Liver (tissue), 9 donors: ENCODE results near the gene TMEM266. TPM values are rescaled to one million over a fixed set of nuclear protein-coding genes. Genes with fewer than 3 reads are reported as not detected.

ENCODE experiments used
- DNase-seq: peaks from one replicate; pipeline ENCODE4 v3.0.0-alpha.2; 2017; ENCODE audit warnings: low spot score
- H3K27ac ChIP-seq, 2 donors: one replicate each; pipeline ENCODE4 v1.7.0; 2013; ENCODE audit warnings: inconsistent platforms in 2 of 2, low read length in 2 of 2, control low read depth in 1 of 2, low read depth in 1 of 2, mild to moderate bottlenecking in 1 of 2
- H3K27me3 ChIP-seq, 4 donors: one replicate each; pipeline versions ENCODE4 v1.6.1 to v1.7.0; 2013; ENCODE audit warnings: low read length in 3 of 4, inconsistent platforms in 1 of 4, mild to moderate bottlenecking in 1 of 4, moderate library complexity in 1 of 4; ENCODE audit not compliant: control insufficient read depth in 4 of 4, insufficient read depth in 4 of 4
- H3K36me3 ChIP-seq, 4 donors: one replicate each; pipeline versions ENCODE4 v1.6.1 to v1.7.0; 2013; ENCODE audit warnings: low read length in 3 of 4, mild to moderate bottlenecking in 3 of 4, low read depth in 1 of 4, moderate library complexity in 1 of 4; ENCODE audit not compliant: control insufficient read depth in 4 of 4, insufficient read depth in 3 of 4
- H3K4me1 ChIP-seq, 4 donors: one replicate each; pipeline versions ENCODE4 v1.6.1 to v1.7.0; 2013; ENCODE audit warnings: low read length in 3 of 4, mild to moderate bottlenecking in 3 of 4, moderate library complexity in 1 of 4; ENCODE audit not compliant: control insufficient read depth in 4 of 4, insufficient read depth in 4 of 4
- H3K4me3 ChIP-seq, 3 donors: one replicate each; pipeline versions ENCODE4 v1.6.1 to v1.7.0; 2013; ENCODE audit warnings: low read length in 3 of 3, control low read depth in 1 of 3, low read depth in 1 of 3, mild to moderate bottlenecking in 1 of 3
- H3K9ac ChIP-seq, 2 donors: one replicate each; pipeline ENCODE4 v1.7.0; 2013; ENCODE audit warnings: low read length in 2 of 2, mild to moderate bottlenecking in 2 of 2, moderate library complexity in 2 of 2, control low read depth in 1 of 2, low read depth in 1 of 2
- H3K9me3 ChIP-seq, 4 donors: one replicate each; pipeline versions ENCODE4 v1.6.1 to v1.7.0; 2013; ENCODE audit warnings: low read length in 3 of 4; ENCODE audit not compliant: control insufficient read depth in 4 of 4
- EGR1 ChIP-seq, 2 donors: IDR thresholded peaks; 2 replicates each; pipeline ENCODE4 v1.6.1; 2016 to 2018; ENCODE audit warnings: antibody characterized with exemption in 2 of 2, low read depth in 2 of 2
- FOXA1 ChIP-seq: IDR thresholded peaks from 2 replicates; pipeline ENCODE4 v1.6.1; 2016; ENCODE audit warnings: antibody characterized with exemption
- FOXA2 ChIP-seq: IDR thresholded peaks from 2 replicates; pipeline ENCODE4 v1.6.1; 2016; ENCODE audit warnings: antibody characterized with exemption
- GABPA ChIP-seq, 2 donors: IDR thresholded peaks in 1 of 2; conservative IDR thresholded peaks in 1 of 2; 2 replicates each; pipeline ENCODE4 v1.6.1; 2016; ENCODE audit warnings: antibody characterized with exemption in 2 of 2, mild to moderate bottlenecking in 1 of 2, moderate library complexity in 1 of 2
- HNF4G ChIP-seq: IDR thresholded peaks from 2 replicates; pipeline ENCODE4 v1.6.1; 2016; ENCODE audit warnings: antibody characterized with exemption
- JUND ChIP-seq, 2 donors: IDR thresholded peaks; 2 replicates each; pipeline ENCODE4 v1.6.1; 2016; ENCODE audit warnings: antibody characterized with exemption in 2 of 2
- NR2F2 ChIP-seq: IDR thresholded peaks from 2 replicates; pipeline ENCODE4 v1.6.1; 2016; ENCODE audit warnings: antibody characterized with exemption
- RAD21 ChIP-seq, 2 donors: IDR thresholded peaks; 2 replicates each; pipeline ENCODE4 v1.6.1; 2016; ENCODE audit warnings: antibody characterized with exemption in 2 of 2, mild to moderate bottlenecking in 2 of 2
- RXRA ChIP-seq, 2 donors: IDR thresholded peaks; 2 replicates each; pipeline ENCODE4 v1.6.1; 2017 to 2018; ENCODE audit warnings: antibody characterized with exemption in 2 of 2, mild to moderate bottlenecking in 1 of 2
- SP1 ChIP-seq: IDR thresholded peaks from 2 replicates; pipeline ENCODE4 v1.6.1; 2018; ENCODE audit warnings: antibody characterized with exemption, mild to moderate bottlenecking
- TAF1 ChIP-seq: conservative IDR thresholded peaks from 2 replicates; pipeline ENCODE4 v1.6.1; 2016; ENCODE audit warnings: antibody characterized with exemption, mild to moderate bottlenecking
- YY1 ChIP-seq: IDR thresholded peaks from 2 replicates; pipeline ENCODE4 v1.6.1; 2016; ENCODE audit warnings: antibody characterized with exemption, mild to moderate bottlenecking
- WGBS: extraction: QIAGEN DNeasy Blood & Tissue Kit; methylation state at CpG from one replicate; pipeline ENCODE4 v1.1.7; 2013; 5-methylcytosine and 5-hydroxymethylcytosine counted together
- polyA plus RNA-seq, 2 donors: library from polyadenylated mRNA; stranded (reverse) in 1 of 2; unstranded in 1 of 2; fragments of 200-250 nt in 1 of 2; fragments of >200 nt in 1 of 2; fragmentation: Nextera tagmentation in 1 of 2; extraction: Ambion mirVana in 1 of 2; gene quantifications; one replicate each; pipeline versions ENCODE4 v1.2.1 to v1.2.3, GENCODE V29; 2013 to 2015
- total RNA-seq, 2 donors: library from RNA; depleted of rRNA; stranded (reverse); fragments of >200 nt; gene quantifications; one replicate each; pipeline ENCODE4 v1.2.3, GENCODE V29; 2014
- TF ChIP-seq, protein P1 (sequence below): IDR thresholded peaks from 2 replicates; pipeline ENCODE4 v1.6.1; 2016; ENCODE audit warnings: antibody characterized with exemption, mild to moderate bottlenecking
- TF ChIP-seq, protein P2 (sequence below): IDR thresholded peaks from 2 replicates; pipeline ENCODE4 v1.6.1; 2016; ENCODE audit warnings: antibody characterized with exemption
- TF ChIP-seq, protein P3 (sequence below): IDR thresholded peaks from 2 replicates; pipeline ENCODE4 v1.6.1; 2016; ENCODE audit warnings: antibody characterized with exemption
- TF ChIP-seq, protein P4 (sequence below): IDR thresholded peaks from 2 replicates; pipeline ENCODE4 v1.6.1; 2016; ENCODE audit warnings: antibody characterized with exemption
- TF ChIP-seq, protein P5 (sequence below): fragments of 150-350 bp; IDR thresholded peaks from 2 replicates; pipeline ENCODE4 v1.5.1; 2017; ENCODE audit warnings: improper control_type of control experiment, low read depth, low read length; ENCODE audit not compliant: missing input control
- donor health status: healthy.
- donor health status: healthy.
- donor health status: healthy.
- donor health status: healthy.
- donor health status: healthy.

Gene TMEM266
- total and polyA plus RNA-seq, 4 donors = 0.25 to 1.3 TPM; not detected in 2

DNA sequence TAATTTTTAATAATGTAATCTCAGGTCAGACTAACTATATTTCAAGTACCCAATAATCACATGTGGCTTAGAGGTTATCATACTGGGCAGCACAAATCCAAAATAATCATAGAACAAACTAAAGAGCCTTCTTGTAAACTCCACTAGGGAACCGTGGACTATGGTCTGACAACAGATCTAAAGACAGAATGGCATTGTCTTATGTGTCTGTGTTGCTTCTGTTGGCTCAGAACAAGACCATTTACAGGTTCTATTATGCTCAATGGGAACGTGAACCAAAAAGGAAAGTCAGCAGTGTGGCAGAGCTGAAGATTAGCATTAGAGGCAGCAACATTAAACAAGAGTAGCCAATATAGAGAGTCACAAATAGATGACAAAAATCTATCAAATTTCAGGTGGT, 176.6 kb downstream of the TMEM266 start:
- DNase-seq = no peak
- H3K4me3 ChIP-seq = no peak overlapping the region
- no peak overlapping the region for H3K9ac ChIP-seq
- TF ChIP-seq GABPA (IDR thresholded peaks at IDR 0.05 in 1 of 2, conservative IDR thresholded peaks at IDR 0.05 in 1 of 2) (no peak), FOXA2 (no peak), FOXA1 (no peak), NR2F2 (no peak), EGR1 (IDR thresholded peaks at IDR 0.05; ENCODE audit: low read depth in 2 of 2) (no peak), RAD21 (IDR thresholded peaks at IDR 0.05) (no peak), TAF1 (no peak), JUND (IDR thresholded peaks at IDR 0.05) (no peak), YY1 (no peak)
- TF ChIP-seq, protein P1, sequence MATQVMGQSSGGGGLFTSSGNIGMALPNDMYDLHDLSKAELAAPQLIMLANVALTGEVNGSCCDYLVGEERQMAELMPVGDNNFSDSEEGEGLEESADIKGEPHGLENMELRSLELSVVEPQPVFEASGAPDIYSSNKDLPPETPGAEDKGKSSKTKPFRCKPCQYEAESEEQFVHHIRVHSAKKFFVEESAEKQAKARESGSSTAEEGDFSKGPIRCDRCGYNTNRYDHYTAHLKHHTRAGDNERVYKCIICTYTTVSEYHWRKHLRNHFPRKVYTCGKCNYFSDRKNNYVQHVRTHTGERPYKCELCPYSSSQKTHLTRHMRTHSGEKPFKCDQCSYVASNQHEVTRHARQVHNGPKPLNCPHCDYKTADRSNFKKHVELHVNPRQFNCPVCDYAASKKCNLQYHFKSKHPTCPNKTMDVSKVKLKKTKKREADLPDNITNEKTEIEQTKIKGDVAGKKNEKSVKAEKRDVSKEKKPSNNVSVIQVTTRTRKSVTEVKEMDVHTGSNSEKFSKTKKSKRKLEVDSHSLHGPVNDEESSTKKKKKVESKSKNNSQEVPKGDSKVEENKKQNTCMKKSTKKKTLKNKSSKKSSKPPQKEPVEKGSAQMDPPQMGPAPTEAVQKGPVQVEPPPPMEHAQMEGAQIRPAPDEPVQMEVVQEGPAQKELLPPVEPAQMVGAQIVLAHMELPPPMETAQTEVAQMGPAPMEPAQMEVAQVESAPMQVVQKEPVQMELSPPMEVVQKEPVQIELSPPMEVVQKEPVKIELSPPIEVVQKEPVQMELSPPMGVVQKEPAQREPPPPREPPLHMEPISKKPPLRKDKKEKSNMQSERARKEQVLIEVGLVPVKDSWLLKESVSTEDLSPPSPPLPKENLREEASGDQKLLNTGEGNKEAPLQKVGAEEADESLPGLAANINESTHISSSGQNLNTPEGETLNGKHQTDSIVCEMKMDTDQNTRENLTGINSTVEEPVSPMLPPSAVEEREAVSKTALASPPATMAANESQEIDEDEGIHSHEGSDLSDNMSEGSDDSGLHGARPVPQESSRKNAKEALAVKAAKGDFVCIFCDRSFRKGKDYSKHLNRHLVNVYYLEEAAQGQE = no peak
- TF ChIP-seq, protein P2, sequence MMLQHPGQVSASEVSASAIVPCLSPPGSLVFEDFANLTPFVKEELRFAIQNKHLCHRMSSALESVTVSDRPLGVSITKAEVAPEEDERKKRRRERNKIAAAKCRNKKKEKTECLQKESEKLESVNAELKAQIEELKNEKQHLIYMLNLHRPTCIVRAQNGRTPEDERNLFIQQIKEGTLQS = no peak
- TF ChIP-seq, protein P3, sequence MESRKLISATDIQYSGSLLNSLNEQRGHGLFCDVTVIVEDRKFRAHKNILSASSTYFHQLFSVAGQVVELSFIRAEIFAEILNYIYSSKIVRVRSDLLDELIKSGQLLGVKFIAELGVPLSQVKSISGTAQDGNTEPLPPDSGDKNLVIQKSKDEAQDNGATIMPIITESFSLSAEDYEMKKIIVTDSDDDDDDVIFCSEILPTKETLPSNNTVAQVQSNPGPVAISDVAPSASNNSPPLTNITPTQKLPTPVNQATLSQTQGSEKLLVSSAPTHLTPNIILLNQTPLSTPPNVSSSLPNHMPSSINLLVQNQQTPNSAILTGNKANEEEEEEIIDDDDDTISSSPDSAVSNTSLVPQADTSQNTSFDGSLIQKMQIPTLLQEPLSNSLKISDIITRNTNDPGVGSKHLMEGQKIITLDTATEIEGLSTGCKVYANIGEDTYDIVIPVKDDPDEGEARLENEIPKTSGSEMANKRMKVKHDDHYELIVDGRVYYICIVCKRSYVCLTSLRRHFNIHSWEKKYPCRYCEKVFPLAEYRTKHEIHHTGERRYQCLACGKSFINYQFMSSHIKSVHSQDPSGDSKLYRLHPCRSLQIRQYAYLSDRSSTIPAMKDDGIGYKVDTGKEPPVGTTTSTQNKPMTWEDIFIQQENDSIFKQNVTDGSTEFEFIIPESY = no peak
- TF ChIP-seq, protein P4, sequence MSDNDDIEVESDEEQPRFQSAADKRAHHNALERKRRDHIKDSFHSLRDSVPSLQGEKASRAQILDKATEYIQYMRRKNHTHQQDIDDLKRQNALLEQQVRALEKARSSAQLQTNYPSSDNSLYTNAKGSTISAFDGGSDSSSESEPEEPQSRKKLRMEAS = no peak
- H3K27me3 ChIP-seq = no peaks in the 10 kb centered on the region
- H3K9me3 ChIP-seq = no peaks in the 10 kb centered on the region
- no peak overlapping the region for H3K27ac ChIP-seq
- H3K4me1 ChIP-seq = peaks cover 0 to 3% (median 0%) of the 10 kb centered on the region in 4 donors
- WGBS = 70% methylated on average over 2 of the region's 2 CpGs
- H3K36me3 ChIP-seq = peaks cover 0 to 4% (median 2%) of the 10 kb centered on the region in 4 donors

DNA sequence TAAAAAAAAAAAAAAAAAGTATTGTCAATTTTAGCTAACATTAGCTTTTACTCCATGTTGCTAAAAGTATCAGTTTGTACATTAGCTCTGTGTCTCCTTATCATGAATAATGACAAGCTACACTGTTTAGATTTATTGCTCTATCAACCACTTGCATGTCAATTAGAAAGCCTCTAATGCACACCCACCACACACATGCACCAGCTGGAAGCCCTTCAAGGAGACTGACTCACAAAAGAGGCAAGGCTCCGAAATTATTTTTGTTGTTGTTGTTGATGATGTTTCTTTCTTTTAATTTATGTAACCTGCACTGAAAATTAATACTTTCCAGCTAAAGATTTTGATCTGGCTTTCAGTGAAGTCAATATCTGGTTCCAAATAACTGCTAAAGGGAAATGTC, 180.0 kb downstream of the TMEM266 start:
- Histone ChIP-seq H3K27me3 (no peaks in the 10 kb centered on the region), H3K4me1 (peaks cover 0 to 3% (median 0%) of the 10 kb centered on the region in 4 donors), H3K36me3 (peaks cover 0 to 12% (median under 1%) of the 10 kb centered on the region in 4 donors), H3K4me3 (no peak overlapping the region), H3K9ac (no peak overlapping the region), H3K9me3 (no peaks in the 10 kb centered on the region), H3K27ac (no peak overlapping the region)
- TF ChIP-seq TAF1 (no peak), SP1 (no peak), YY1 (no peak), HNF4G (no peak), RAD21 (IDR thresholded peaks at IDR 0.05) (no peak), FOXA2 (no peak), RXRA (IDR thresholded peaks at IDR 0.05) (no peak), GABPA (IDR thresholded peaks at IDR 0.05 in 1 of 2, conservative IDR thresholded peaks at IDR 0.05 in 1 of 2) (no peak), EGR1 (IDR thresholded peaks at IDR 0.05; ENCODE audit: low read depth in 2 of 2) (no peak), FOXA1 (no peak)
- TF ChIP-seq, protein P4 = no peak
- TF ChIP-seq, protein P2 = no peak
- TF ChIP-seq, protein P3 = no peak
- TF ChIP-seq, protein P5, sequence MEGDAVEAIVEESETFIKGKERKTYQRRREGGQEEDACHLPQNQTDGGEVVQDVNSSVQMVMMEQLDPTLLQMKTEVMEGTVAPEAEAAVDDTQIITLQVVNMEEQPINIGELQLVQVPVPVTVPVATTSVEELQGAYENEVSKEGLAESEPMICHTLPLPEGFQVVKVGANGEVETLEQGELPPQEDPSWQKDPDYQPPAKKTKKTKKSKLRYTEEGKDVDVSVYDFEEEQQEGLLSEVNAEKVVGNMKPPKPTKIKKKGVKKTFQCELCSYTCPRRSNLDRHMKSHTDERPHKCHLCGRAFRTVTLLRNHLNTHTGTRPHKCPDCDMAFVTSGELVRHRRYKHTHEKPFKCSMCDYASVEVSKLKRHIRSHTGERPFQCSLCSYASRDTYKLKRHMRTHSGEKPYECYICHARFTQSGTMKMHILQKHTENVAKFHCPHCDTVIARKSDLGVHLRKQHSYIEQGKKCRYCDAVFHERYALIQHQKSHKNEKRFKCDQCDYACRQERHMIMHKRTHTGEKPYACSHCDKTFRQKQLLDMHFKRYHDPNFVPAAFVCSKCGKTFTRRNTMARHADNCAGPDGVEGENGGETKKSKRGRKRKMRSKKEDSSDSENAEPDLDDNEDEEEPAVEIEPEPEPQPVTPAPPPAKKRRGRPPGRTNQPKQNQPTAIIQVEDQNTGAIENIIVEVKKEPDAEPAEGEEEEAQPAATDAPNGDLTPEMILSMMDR = no peak
- DNase-seq = no peak
- WGBS = 82% methylated on average over 1 of the region's 1 CpG
